Fibroblast of upper back skin (primary cell): ENCODE results near the gene CSTF1.
"Not testable (repeated sequence)": the region's sequence is repeated elsewhere in the genome, so short reads cannot be mapped to it uniquely, and the experiment has no call there.

Source experiments
- DNase-seq: peaks from one replicate; pipeline ENCODE4 v3.0.0-alpha.2; 2013

CSTF1 gene

DNA sequence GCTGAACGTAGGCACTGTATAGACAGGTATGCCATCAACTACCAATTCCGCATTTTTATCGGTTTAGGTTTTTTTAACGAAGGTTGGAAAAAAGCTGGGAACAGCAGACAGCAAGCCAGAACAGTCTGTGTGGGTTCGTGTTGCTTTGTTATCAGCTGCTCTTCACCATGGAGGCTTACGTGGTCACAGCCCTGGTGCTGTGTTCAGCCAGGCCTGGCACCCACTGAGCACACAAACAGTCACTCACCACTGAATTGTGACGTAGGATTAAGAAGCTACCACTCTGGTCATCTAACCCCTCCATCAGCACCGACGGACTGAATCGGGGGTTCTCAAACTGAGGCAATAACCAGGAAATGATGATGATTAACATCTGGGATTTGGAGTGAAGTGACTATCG is 20.5 kb upstream of the CSTF1 start:
- DNase-seq = no peak

GRCh38 chr20:56372850-56373249 is 19.6 kb upstream of the CSTF1 start:
- no peak for DNase-seq

DNA sequence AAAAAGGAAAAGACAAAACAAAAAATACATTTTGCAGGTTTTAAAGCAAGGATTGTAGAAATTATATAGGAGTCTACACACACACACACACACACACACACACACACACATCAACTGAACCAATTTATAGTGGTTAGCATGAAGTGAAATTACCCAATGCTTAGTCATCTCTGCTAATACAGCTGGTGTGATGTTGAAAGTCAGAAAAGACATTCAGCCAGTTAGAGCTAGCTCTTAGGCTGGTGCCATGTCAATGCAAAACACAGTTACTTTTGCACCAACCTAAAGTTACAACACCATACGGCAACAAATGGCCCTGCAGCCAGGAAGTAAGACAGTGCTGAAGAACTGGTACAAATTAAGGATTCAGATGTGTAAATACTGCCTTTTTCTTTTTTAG is 18.5 kb upstream of the CSTF1 start:
- DNase-seq = peak; percentile 93

GRCh38 chr20:56376331-56376730 is 16.1 kb upstream of the CSTF1 start:
- DNase-seq = no peak

- no peak for DNase-seq
These were observed 14.1 kb upstream of the CSTF1 start for GRCh38 chr20:56378386-56378785.

DNA sequence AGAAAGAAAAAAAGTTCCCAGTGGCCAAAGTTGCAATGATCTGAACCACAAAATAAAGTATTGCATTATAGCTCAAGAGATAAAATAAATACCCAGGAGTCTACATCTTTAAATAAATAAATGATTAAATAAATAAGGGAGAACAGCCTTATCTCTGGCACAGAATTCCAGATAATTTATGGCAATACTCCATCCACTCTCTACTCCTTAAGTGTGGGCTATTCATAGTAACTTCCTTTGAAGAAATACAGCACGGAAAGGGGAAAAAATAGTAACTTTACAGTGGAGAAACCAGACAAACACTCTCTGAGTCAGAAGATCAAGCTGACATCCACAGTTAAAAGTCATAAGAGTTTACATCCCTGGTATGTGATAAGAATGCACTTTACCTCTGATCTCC is 12.1 kb upstream of the CSTF1 start:
- peak; percentile 28 for DNase-seq

- no peak for DNase-seq
These were observed 10.9 kb upstream of the CSTF1 start for GRCh38 chr20:56381501-56381900.

DNA sequence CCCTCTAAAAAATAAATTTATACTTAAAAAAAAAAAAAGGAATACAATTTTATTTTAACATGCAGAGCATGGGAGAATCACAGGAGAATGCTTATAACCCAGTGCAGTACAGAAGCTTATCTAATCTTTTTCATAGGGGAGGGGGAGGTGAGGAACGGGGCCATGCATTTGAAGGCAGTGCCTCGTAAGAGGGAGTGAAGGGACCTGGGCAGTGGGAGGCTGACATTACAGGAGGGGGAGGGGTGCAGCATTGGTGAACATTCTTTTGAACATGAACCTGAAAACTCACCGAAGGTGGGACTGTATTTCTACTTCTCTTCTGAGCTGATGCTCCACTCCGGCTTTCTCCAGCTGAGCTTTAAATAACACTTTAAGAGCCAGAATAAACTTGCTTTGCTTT is 9.7 kb upstream of the CSTF1 start:
- DNase-seq = no peak

DNA sequence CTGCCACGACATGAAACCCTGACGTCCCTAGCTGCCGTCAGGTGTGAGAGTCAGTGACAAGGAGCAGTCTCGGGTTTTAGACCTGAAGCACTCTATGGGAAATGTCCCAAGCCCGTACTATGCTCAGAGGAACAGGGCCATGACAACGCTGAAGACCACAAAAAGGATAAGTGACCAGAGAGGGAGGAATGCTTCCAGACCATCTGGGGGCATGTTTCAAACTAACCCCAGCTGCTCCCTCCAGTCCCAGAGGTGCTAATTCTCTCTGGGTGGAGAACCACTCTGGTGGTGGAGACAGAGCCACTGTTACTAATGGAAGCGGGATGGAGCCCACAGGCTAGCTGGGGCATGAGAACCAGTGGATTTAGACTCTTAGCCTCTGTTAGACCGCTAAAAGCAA is 9.1 kb upstream of the CSTF1 start:
- no peak for DNase-seq

DNA sequence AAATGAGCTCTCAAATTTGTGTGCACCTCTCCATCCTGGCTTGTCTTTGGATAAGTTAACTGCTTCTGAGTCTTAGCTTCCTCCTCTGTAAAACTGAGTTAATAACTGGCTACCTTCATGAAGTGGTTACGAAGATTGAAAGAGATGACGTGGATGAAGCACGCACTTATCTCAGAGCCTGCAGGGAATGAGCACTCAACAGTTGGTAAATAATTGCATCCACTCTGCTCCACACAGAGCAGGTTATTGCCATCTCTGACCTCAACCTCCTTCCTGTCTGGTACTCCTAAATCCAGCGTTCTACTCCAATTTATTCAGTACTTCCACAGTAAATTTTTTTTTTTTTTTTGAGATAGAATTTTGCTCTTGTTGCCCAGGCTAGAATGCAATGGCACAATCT is 7.3 kb upstream of the CSTF1 start:
- DNase-seq = no peak

GRCh38 chr20:56386219-56386618 is 6.2 kb upstream of the CSTF1 start:
- no peak for DNase-seq

DNA sequence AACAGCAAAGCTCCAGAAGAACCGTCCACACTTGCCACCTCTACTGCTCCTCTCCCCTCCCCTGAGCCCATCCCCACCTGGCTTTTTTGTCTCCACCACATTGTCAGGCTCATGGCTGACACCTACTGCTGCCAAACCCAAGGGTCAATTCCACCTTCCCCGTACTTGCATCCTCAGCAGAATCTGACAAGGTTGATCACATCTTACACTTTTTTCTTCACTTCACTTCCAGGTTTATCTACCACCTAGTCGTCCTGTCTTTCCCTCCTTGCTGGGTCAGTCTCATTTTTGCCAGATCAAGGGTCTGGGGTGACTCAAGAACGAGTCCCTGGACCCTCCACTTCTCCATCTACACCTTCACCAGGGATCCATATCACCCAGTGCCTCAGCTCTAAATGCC is 3.6 kb upstream of the CSTF1 start:
- no peak for DNase-seq

DNA sequence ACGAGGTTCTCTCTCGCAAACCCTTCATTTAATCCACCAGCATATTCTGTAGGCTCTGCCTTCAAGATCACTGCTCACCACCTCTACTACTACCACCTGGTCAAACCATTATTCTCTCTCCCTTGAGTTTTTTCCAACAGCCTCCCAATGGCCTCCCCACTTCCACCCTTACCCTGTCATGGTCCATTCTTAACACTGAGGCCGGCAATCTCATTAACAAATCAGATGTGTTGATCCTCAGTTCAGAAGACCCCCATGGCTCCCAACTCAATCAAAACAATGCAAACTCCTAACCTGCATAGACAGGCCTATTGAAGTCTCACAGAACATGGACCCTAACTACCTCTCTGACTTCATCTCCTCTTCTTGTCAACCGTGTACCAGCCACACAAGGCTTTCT is 2.6 kb upstream of the CSTF1 start:
- no peak for DNase-seq

DNA sequence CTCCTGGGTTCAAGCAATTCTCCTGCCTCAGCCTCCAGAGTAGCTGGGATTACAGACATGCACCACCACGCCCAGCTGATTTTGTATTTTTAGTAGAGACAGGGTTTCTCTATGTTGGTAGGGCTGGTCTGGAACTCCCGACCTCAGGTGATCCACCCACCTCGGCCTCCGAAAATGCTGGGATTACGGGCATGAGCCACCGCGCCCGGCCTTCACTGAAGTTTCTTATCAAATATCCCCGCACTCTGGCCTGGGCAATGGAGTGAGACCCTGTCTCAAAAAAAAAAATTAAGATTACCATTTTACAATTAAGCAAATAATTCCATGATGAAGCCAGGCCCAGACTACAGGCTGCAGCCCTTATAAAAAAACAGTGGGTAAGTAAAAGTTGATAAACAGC is 2.0 kb upstream of the CSTF1 start:
- not testable (repeated sequence) for DNase-seq

DNA sequence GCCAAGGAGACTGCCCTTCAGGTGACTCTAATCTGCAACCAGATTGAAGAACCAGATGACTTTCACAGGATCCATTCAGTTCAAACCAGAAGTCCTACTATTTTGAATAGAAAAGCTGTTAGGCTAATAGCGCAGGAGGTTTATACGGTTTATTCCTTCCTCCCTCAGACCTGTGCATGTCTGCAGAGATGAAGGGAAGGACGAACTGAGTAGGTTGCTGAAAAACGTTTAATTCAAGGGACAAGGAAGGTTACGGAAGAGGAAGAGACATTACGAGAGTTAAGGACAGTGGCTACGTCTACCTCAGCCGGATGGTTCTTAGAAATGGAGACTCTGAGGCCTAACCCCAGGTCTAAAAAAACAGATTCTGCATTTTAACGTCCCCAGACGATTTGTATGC is 1.4 kb upstream of the CSTF1 start:
- no peak for DNase-seq

DNA sequence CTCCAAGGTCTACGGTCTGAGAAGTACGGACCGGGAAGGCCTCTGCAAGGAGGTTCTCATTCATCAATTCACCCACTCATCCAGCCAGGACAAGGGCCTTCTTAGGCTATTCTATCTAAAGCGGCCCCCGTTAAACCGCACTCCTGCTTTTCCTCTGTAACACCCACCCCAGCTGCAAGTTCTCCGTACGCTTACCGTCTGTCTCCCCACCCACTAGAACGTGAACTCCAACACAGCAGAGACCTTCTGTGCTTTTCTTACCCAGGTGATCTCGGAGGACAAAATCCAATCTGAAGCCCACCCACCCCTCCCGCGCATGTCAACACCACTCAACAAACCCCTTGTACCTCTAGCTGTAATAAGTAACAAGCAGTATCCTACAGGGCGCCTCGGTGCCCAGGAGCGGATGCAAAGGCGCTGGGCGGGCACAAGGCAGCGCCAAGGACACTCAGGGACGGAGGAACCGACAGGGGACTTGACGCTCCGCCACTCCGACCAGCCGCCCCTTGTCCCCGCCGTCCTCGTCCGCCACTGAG is 781 bp upstream of the CSTF1 start:
- DNase-seq = no peak

DNA sequence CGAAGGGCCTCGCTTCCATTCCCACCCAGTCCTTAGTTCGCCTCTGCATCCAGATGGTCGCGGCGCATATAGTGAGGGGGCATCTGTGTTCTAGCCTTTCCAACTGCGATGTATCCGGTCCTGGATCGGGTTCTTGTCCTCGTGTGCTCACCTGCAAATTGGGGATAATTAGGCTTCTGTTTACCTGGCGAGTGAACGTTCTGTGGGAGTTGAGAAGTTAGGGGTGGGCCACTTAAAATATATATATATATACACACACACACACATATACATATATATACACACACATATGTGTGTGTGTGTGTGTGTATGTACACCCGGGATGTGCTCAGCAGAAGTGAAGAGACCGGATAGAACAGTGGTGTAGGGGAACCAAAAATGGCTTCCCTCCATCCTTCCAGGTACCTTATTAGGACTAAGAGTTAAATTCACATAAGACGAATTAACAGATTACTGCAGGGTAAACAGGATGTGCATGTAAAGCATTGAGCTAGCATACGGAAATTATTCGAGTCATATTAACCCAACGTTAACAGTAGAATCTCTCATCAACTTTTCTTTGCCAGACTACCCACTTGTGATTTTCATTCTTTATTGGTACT is 537 bp downstream of the CSTF1 start:
- DNase-seq = no peak

DNA sequence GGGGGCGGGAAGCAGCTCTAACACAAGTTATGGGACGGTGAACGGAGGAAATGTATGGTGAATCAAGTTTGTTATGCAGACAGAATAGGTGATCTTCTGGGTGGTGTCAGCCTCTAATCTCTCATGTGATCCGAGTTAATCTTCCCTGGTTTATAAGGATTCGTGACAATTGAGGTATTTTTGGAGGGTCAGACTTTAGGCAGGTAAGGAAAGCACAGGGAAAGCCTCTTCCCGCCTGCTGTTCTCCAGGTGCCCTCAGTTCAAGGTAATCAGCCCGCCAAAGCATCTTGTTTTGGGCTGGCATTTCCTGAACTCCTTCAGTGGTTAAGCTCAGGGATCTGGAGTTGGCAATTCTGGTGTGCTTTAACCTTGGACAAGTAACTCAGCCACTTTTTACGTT is 1.2 kb downstream of the CSTF1 start:
- DNase-seq = no peak

GRCh38 chr20:56395166-56395565 is 2.7 kb downstream of the CSTF1 start:
- DNase-seq = no peak

GRCh38 chr20:56400001-56400640 is 7.7 kb downstream of the CSTF1 start:
- peak; percentile 72 for DNase-seq

- no peak for DNase-seq
These were observed 11.0 kb downstream of the CSTF1 start for GRCh38 chr20:56403465-56403864.

DNA sequence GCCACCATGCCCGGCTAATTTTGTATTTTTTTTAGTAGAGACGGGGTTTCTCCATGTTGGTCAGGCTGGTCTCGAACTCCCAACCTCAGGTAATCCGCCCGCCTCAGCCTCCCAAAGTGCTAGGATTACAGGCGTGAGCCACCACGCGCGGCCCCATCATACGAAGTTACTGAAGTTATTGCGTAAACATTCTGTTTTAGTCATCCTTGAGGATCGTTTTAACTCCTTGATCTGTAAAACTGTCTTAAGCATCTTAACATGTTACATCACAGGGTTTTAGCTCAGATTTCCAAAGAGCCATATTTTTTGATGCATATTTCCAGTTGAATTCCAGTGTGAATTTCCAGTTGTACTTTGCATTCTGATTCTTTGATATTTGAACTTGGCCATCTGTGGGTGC is 12.9 kb downstream of the CSTF1 start:
- DNase-seq = not testable (repeated sequence)

GRCh38 chr20:56406910-56407309 is 14.5 kb downstream of the CSTF1 start:
- no peak for DNase-seq

DNA sequence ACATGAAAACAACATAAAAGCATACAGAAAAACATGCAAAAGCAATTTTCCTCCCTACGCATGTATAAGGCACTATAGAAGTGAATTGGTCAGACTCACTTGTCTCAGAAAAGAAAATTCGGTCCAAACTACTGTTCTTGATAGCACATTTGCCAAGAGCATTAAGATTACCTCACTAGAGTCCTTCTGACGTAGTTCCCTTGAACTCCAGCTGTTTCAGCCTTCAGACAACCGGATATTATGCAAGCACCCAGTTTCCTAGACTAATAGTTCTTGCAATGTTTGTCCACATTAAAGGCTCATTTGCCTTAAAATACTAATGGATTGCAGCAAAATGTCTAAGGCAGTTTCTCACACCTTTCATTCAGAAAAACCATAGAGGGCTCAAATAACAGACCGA is 17.1 kb downstream of the CSTF1 start:
- no peak for DNase-seq

- no peak for DNase-seq
These were observed 17.5 kb downstream of the CSTF1 start for GRCh38 chr20:56409956-56410355.
